Measurements from ENCODE around the gene UBE2S.

Gene UBE2S

DNA sequence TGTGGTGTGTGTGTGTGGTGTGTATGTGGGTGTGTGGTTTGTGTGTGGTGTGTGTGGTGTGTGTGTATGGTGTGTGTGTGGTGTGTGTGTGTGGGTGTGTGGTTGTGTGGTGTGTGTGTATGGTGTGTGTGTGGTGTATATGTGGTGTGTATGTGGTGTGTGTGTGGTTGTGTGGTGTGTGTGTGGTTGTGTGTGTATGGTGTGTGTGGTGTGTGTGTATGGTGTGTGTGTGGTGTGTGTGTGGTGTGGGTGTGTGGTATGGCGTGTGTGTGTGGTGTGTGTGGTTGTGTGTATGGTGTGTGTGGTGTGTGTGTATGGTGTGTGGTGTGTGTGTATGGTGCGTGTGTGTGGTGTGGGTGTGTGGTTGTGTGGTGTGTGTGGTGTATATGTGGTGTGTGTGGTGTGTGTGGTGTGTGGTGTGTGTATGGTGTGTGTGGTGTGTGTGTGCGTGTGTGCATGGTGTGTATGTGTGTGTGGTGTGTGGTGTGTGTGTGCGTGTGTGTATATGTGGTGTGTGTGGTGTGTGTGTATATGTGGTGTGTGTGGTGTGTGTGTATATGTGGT lies 26.9 kb upstream of the UBE2S start:
- H4K8ac ChIP-seq (ENCODE audit: low read length) = no peak overlapping the region
- WGBS = 84% methylated on average over 4 of the region's 4 CpGs

DNA sequence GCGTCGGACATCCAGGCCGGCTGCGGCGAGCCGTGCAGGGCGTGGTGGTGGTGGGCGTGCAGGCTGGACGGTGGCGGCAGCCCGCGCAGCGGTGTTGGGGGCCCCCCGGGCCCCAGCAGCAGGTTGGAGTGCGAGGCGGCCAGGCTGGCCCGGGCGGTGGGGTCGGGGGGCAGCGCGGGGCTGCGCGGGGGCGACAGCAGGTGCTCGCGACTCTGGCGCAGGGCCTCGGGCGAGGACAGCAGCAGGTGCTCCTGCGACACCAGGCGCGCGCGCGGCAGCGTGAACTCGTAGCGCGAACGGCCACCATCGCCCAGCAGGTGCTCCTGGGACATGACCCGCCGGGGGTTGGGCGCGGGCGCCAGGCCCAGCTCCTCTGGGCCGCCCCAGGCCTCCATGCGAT lies 25.7 kb upstream of the UBE2S start:
- Histone ChIP-seq H3K4ac (ENCODE audit: low read depth in 1 of 2, low read length in 2 of 2) (no peak overlapping the region), H3K27me3 (ENCODE audit: control insufficient read depth in 1 of 2, insufficient read depth in 1 of 2, low read length in 2 of 2) (peaks cover 5 to 70% of the 10 kb centered on the region in 2 experiments)
- 92% methylated on average over 48 of the region's 48 CpGs for WGBS

More for the DNA sequence above, 26.9 kb upstream of the UBE2S start:
- H2BK5ac ChIP-seq (ENCODE audit: low read depth, low read length, poor library complexity, severe bottlenecking) = no peak overlapping the region
- no peak overlapping the region for H3K4me2 ChIP-seq (ENCODE audit: low read length, poor library complexity, severe bottlenecking)
- H3K23ac ChIP-seq (ENCODE audit: low read length in 2 of 2) = peak overlapping the region in 1 of 2 experiments; percentile 73
- no peaks in the 10 kb centered on the region for H3K79me1 ChIP-seq (replicated peaks; ENCODE audit: low read length, poor library complexity, severe bottlenecking)
- H3K18ac ChIP-seq (ENCODE audit: low read depth in 1 of 2, low read length in 2 of 2) = peak overlapping the region in 1 of 2 experiments; percentile 38
- H2AK5ac ChIP-seq (ENCODE audit: low read length, severe bottlenecking) = no peak overlapping the region
- no peak overlapping the region for H3K27ac ChIP-seq (ENCODE audit: low read length, poor library complexity, severe bottlenecking)
- no peak overlapping the region for H3K9ac ChIP-seq (ENCODE audit: low read length)
- H3K14ac ChIP-seq (ENCODE audit: low read length in 2 of 2) = peak overlapping the region in 1 of 2 experiments; percentile 46
- peaks cover 9% of the 10 kb centered on the region for H3K4me1 ChIP-seq (ENCODE audit: control insufficient read depth, insufficient read depth, low read depth, low read length)
- H2BK15ac ChIP-seq (ENCODE audit: low read depth, poor library complexity, severe bottlenecking) = no peak overlapping the region
- H2BK12ac ChIP-seq (ENCODE audit: low read length in 2 of 2) = no peak overlapping the region
- no peak overlapping the region for H2AFZ ChIP-seq (ENCODE audit: low read depth, low read length)
- H2BK120ac ChIP-seq (ENCODE audit: low read depth, low read length) = no peak overlapping the region
- no peak for DNase-seq
- H3K36me3 ChIP-seq (ENCODE audit: control insufficient read depth in 1 of 2, insufficient read depth in 2 of 2, low read depth in 1 of 2, low read length in 2 of 2) = no peaks in the 10 kb centered on the region
- peaks cover 5% of the 10 kb centered on the region for H3K9me3 ChIP-seq (ENCODE audit: control insufficient read depth, low read length)
- H3K27me3 ChIP-seq (ENCODE audit: control insufficient read depth in 1 of 2, insufficient read depth in 1 of 2, low read length in 2 of 2) = peaks cover 13 to 72% of the 10 kb centered on the region in 2 experiments
- H4K91ac ChIP-seq (ENCODE audit: low read length) = peak overlapping the region; percentile 49
- H3K4ac ChIP-seq (ENCODE audit: low read depth in 1 of 2, low read length in 2 of 2) = no peak overlapping the region
- peak overlapping the region in 1 of 2 experiments; percentile 20 for H3K4me3 ChIP-seq (ENCODE audit: insufficient read depth in 1 of 2, low read depth in 1 of 2, low read length in 2 of 2)

GRCh38 chr19:55432241-55432959 lies 24.8 kb upstream of the UBE2S start:
- Histone ChIP-seq H2BK5ac (ENCODE audit: low read depth, low read length, poor library complexity, severe bottlenecking) (no peak overlapping the region), H3K4ac (ENCODE audit: low read depth in 1 of 2, low read length in 2 of 2) (no peak overlapping the region), H2BK120ac (ENCODE audit: low read depth, low read length) (no peak overlapping the region), H2BK12ac (ENCODE audit: low read length in 2 of 2) (no peak overlapping the region), H4K91ac (ENCODE audit: low read length) (no peak overlapping the region), H2BK15ac (ENCODE audit: low read depth, poor library complexity, severe bottlenecking) (no peak overlapping the region), H3K14ac (ENCODE audit: low read length in 2 of 2) (no peak overlapping the region), H4K8ac (ENCODE audit: low read length) (no peak overlapping the region), H3K18ac (ENCODE audit: low read depth in 1 of 2, low read length in 2 of 2) (no peak overlapping the region), H3K27ac (ENCODE audit: low read length, poor library complexity, severe bottlenecking) (no peak overlapping the region), H3K23ac (ENCODE audit: low read length in 2 of 2) (no peak overlapping the region), H3K4me1 (ENCODE audit: control insufficient read depth, insufficient read depth, low read depth, low read length) (peaks cover 6% of the 10 kb centered on the region), H3K4me2 (ENCODE audit: low read length, poor library complexity, severe bottlenecking) (no peak overlapping the region), H3K9ac (ENCODE audit: low read length) (no peak overlapping the region), H3K9me3 (ENCODE audit: control insufficient read depth, low read length) (peaks cover 5% of the 10 kb centered on the region), H3K79me1 (replicated peaks; ENCODE audit: low read length, poor library complexity, severe bottlenecking) (no peaks in the 10 kb centered on the region), H2AK5ac (ENCODE audit: low read length, severe bottlenecking) (no peak overlapping the region), H2AFZ (ENCODE audit: low read depth, low read length) (no peak overlapping the region), H3K4me3 (ENCODE audit: insufficient read depth in 1 of 2, low read depth in 1 of 2, low read length in 2 of 2) (no peak overlapping the region), H3K27me3 (ENCODE audit: control insufficient read depth in 1 of 2, insufficient read depth in 1 of 2, low read length in 2 of 2) (peaks cover 4 to 66% of the 10 kb centered on the region in 2 experiments), H3K36me3 (ENCODE audit: control insufficient read depth in 1 of 2, insufficient read depth in 2 of 2, low read depth in 1 of 2, low read length in 2 of 2) (no peaks in the 10 kb centered on the region)
- no peak for DNase-seq
- 81% methylated on average over 14 of the region's 14 CpGs for WGBS

More for the DNA sequence above, 25.7 kb upstream of the UBE2S start:
- Histone ChIP-seq H3K4me1 (ENCODE audit: control insufficient read depth, insufficient read depth, low read depth, low read length) (peaks cover 9% of the 10 kb centered on the region), H3K9ac (ENCODE audit: low read length) (no peak overlapping the region), H3K4me3 (ENCODE audit: insufficient read depth in 1 of 2, low read depth in 1 of 2, low read length in 2 of 2) (no peak overlapping the region), H3K9me3 (ENCODE audit: control insufficient read depth, low read length) (peaks cover 5% of the 10 kb centered on the region), H4K91ac (ENCODE audit: low read length) (no peak overlapping the region), H3K18ac (ENCODE audit: low read depth in 1 of 2, low read length in 2 of 2) (no peak overlapping the region), H2BK15ac (ENCODE audit: low read depth, poor library complexity, severe bottlenecking) (no peak overlapping the region), H3K14ac (ENCODE audit: low read length in 2 of 2) (no peak overlapping the region), H4K8ac (ENCODE audit: low read length) (no peak overlapping the region), H3K79me1 (replicated peaks; ENCODE audit: low read length, poor library complexity, severe bottlenecking) (no peaks in the 10 kb centered on the region), H2AFZ (ENCODE audit: low read depth, low read length) (no peak overlapping the region), H2BK12ac (ENCODE audit: low read length in 2 of 2) (no peak overlapping the region), H2BK120ac (ENCODE audit: low read depth, low read length) (no peak overlapping the region), H2AK5ac (ENCODE audit: low read length, severe bottlenecking) (no peak overlapping the region), H2BK5ac (ENCODE audit: low read depth, low read length, poor library complexity, severe bottlenecking) (no peak overlapping the region), H3K36me3 (ENCODE audit: control insufficient read depth in 1 of 2, insufficient read depth in 2 of 2, low read depth in 1 of 2, low read length in 2 of 2) (no peaks in the 10 kb centered on the region), H3K4me2 (ENCODE audit: low read length, poor library complexity, severe bottlenecking) (no peak overlapping the region), H3K23ac (ENCODE audit: low read length in 2 of 2) (no peak overlapping the region), H3K27ac (ENCODE audit: low read length, poor library complexity, severe bottlenecking) (no peak overlapping the region)
- no peak for DNase-seq

DNA sequence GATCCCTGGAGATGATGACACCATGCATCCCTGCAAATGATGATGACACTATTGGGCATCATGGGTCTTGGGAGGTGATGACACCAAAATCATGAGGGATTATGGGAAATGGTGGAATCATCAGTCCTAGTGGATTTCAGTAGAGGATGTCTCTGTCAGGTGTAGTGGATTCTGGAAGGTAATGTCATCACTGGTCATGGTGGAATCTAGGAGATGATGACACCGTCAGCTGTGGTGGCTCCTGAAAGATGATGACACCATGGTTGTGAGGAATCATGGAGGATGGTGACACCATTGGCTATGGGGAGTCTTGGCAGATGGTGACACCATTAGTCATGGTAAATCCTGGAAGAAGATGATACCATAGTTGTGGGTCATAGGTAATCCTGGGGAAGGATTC lies 23.6 kb upstream of the UBE2S start:
- Histone ChIP-seq H3K79me1 (replicated peaks; ENCODE audit: low read length, poor library complexity, severe bottlenecking) (no peaks in the 10 kb centered on the region), H3K14ac (ENCODE audit: low read length in 2 of 2) (no peak overlapping the region), H3K27me3 (ENCODE audit: control insufficient read depth in 1 of 2, insufficient read depth in 1 of 2, low read length in 2 of 2) (peaks cover 4 to 64% of the 10 kb centered on the region in 2 experiments), H3K4me2 (ENCODE audit: low read length, poor library complexity, severe bottlenecking) (no peak overlapping the region), H2BK12ac (ENCODE audit: low read length in 2 of 2) (no peak overlapping the region), H3K4me1 (ENCODE audit: control insufficient read depth, insufficient read depth, low read depth, low read length) (peaks cover 6% of the 10 kb centered on the region), H4K8ac (ENCODE audit: low read length) (no peak overlapping the region), H3K9me3 (ENCODE audit: control insufficient read depth, low read length) (peaks cover 5% of the 10 kb centered on the region), H3K18ac (ENCODE audit: low read depth in 1 of 2, low read length in 2 of 2) (no peak overlapping the region), H2BK120ac (ENCODE audit: low read depth, low read length) (no peak overlapping the region), H2BK15ac (ENCODE audit: low read depth, poor library complexity, severe bottlenecking) (no peak overlapping the region), H2AK5ac (ENCODE audit: low read length, severe bottlenecking) (no peak overlapping the region), H3K9ac (ENCODE audit: low read length) (no peak overlapping the region), H4K91ac (ENCODE audit: low read length) (no peak overlapping the region), H3K36me3 (ENCODE audit: control insufficient read depth in 1 of 2, insufficient read depth in 2 of 2, low read depth in 1 of 2, low read length in 2 of 2) (no peaks in the 10 kb centered on the region), H3K4me3 (ENCODE audit: insufficient read depth in 1 of 2, low read depth in 1 of 2, low read length in 2 of 2) (no peak overlapping the region), H3K23ac (ENCODE audit: low read length in 2 of 2) (no peak overlapping the region), H2AFZ (ENCODE audit: low read depth, low read length) (no peak overlapping the region), H3K4ac (ENCODE audit: low read depth in 1 of 2, low read length in 2 of 2) (no peak overlapping the region), H2BK5ac (ENCODE audit: low read depth, low read length, poor library complexity, severe bottlenecking) (no peak overlapping the region), H3K27ac (ENCODE audit: low read length, poor library complexity, severe bottlenecking) (no peak overlapping the region)
- no peak for DNase-seq
- WGBS = 67% methylated on average over 1 of the region's 1 CpG

Data from mesenchymal stem cell (in vitro differentiated cells and primary cell).